Measurements from ENCODE around the gene FIGNL2. TPM values are rescaled to one million over a fixed set of nuclear protein-coding genes. Genes with fewer than 3 reads are reported as not detected.

The FIGNL2 gene
- total RNA-seq, 1 donor from 2014 or later: 0.30 TPM

GRCh38 chr12:51774933-51775332, 73.6 kb downstream of the FIGNL2 start:
- H3K27me3 Mint-ChIP-seq (ENCODE audit: low read depth): no peaks in the 10 kb centered on the region
- peaks cover 16% of the 10 kb centered on the region for H3K9me3 Mint-ChIP-seq (ENCODE audit: low read depth)
- H3K27ac Mint-ChIP-seq (ENCODE audit: unreplicated experiment): no peak overlapping the region
- H3K4me3 Mint-ChIP-seq (ENCODE audit: unreplicated experiment): no peak overlapping the region
- no peak for DNase-seq (ENCODE audit: low spot score)
- H3K4me1 Mint-ChIP-seq (ENCODE audit: low read depth): peaks cover 16% of the 10 kb centered on the region
- no peak for TF ChIP-seq CTCF (IDR thresholded peaks at IDR 0.05)
- H3K36me3 Mint-ChIP-seq (ENCODE audit: low read depth): peaks cover 11% of the 10 kb centered on the region

- TF ChIP-seq CTCF (IDR thresholded peaks at IDR 0.05): no peak
- no peak for DNase-seq (ENCODE audit: low spot score)
- Mint-ChIP-seq H3K27me3 (ENCODE audit: low read depth) (no peaks in the 10 kb centered on the region), H3K36me3 (ENCODE audit: low read depth) (peaks cover 11% of the 10 kb centered on the region), H3K4me1 (ENCODE audit: low read depth) (peaks cover 16% of the 10 kb centered on the region), H3K9me3 (ENCODE audit: low read depth) (peaks cover 16% of the 10 kb centered on the region), H3K4me3 (ENCODE audit: unreplicated experiment) (no peak overlapping the region), H3K27ac (ENCODE audit: unreplicated experiment) (peak overlapping the region; percentile 25)
Observed at GRCh38 chr12:51773145-51773869, 75.2 kb downstream of the FIGNL2 start.

GRCh38 chr12:51771008-51771407, 77.5 kb downstream of the FIGNL2 start:
- H3K36me3 Mint-ChIP-seq (ENCODE audit: low read depth): peaks cover 15% of the 10 kb centered on the region
- H3K9me3 Mint-ChIP-seq (ENCODE audit: low read depth): peaks cover 16% of the 10 kb centered on the region
- no peak for DNase-seq (ENCODE audit: low spot score)
- H3K4me1 Mint-ChIP-seq (ENCODE audit: low read depth): peaks cover 16% of the 10 kb centered on the region
- TF ChIP-seq CTCF (IDR thresholded peaks at IDR 0.05): no peak
- H3K27me3 Mint-ChIP-seq (ENCODE audit: low read depth): no peaks in the 10 kb centered on the region
- no peak overlapping the region for H3K27ac Mint-ChIP-seq (ENCODE audit: unreplicated experiment)
- H3K4me3 Mint-ChIP-seq (ENCODE audit: unreplicated experiment): no peak overlapping the region

Other genes with a start within 250 kb of the FIGNL2 start
- not detected in 3 replicates for gene ANKRD33, start 39.4 kb upstream of the FIGNL2 start, total RNA-seq
- gene ACVRL1, start 58.8 kb upstream of the FIGNL2 start, total RNA-seq: 0.36 to 0.60 TPM in 2 of 3 replicates, not detected in the other
- gene ACVR1B, start 103.0 kb upstream of the FIGNL2 start, total RNA-seq: 9.9 to 10.6 TPM (median 10.0 TPM) in 3 replicates
- gene TAMALIN, start 158.2 kb upstream of the FIGNL2 start, total RNA-seq: 11.1 to 15.7 TPM (median 13.7 TPM) in 3 replicates
- gene NR4A1, start 202.7 kb upstream of the FIGNL2 start, total RNA-seq: 5.7 to 7.6 TPM (median 7.3 TPM) in 3 replicates
- gene ATG101, start 221.3 kb upstream of the FIGNL2 start, total RNA-seq: 48.0 to 55.1 TPM (median 50.5 TPM) in 3 replicates
- gene SMIM41, start 231.0 kb upstream of the FIGNL2 start, total RNA-seq: not detected in 3 replicates